GM12872 (cell line): ENCODE data around the gene RNF13.

Source experiments
- TF ChIP-seq, protein P1 (sequence below): IDR thresholded peaks from 3 replicates; pipeline ENCODE4 v1.5.1; 2011; ENCODE audit warnings: low read depth, mild to moderate bottlenecking, low read length, moderate library complexity; ENCODE audit not compliant: insufficient read depth

The RNF13 gene

DNA sequence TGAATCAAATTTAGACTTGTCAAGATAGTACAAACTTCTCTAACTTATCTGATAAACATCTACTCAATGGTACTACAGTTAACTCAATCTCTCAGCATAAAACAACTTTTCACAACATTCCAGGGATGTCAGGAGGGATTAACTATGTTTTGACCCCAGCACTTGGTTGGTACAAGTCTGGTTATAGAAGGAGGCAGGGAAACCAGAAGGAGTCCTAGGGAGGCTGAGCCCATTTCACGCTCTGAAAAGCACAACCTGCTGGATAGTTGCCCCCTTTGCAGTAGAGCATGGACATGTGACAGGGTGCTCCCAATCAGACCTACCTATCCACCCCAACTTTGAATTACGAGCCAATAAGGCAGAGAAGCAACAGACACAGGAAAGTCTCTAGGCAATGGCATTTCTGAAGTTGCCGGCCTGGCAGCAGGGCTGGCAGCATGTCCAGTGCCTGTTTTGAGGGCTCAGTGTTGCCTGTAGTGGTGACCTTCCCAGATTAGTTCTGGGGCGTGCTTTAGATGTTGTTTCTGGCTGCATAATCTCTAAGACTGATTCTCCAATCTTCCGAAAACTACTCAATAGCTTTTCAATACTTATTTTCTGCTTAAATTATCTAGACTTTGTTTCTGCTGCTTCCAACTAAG is 28.8 kb upstream of the RNF13 start:
- TF ChIP-seq, protein P1, sequence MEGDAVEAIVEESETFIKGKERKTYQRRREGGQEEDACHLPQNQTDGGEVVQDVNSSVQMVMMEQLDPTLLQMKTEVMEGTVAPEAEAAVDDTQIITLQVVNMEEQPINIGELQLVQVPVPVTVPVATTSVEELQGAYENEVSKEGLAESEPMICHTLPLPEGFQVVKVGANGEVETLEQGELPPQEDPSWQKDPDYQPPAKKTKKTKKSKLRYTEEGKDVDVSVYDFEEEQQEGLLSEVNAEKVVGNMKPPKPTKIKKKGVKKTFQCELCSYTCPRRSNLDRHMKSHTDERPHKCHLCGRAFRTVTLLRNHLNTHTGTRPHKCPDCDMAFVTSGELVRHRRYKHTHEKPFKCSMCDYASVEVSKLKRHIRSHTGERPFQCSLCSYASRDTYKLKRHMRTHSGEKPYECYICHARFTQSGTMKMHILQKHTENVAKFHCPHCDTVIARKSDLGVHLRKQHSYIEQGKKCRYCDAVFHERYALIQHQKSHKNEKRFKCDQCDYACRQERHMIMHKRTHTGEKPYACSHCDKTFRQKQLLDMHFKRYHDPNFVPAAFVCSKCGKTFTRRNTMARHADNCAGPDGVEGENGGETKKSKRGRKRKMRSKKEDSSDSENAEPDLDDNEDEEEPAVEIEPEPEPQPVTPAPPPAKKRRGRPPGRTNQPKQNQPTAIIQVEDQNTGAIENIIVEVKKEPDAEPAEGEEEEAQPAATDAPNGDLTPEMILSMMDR, result no peak

DNA sequence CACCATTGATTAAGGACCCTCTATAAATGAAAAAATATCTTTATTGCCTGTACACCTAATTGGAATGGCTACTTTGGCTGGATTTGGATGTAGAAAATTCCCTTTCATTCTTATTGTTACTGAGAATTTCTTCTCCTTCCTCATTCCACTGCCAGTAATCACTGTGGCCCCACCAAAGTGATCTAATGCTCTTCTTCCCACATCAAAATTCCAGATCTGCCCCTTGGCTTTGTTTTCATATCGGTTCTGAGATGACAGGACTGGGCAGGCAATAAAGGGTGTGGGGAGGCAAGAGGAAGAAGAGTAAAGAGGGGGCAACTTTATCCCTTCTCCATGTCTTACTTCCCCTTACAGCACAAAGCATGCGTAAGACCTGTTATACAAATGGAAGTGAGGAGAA is 22.7 kb upstream of the RNF13 start:
- TF ChIP-seq, protein P1, result no peak

DNA sequence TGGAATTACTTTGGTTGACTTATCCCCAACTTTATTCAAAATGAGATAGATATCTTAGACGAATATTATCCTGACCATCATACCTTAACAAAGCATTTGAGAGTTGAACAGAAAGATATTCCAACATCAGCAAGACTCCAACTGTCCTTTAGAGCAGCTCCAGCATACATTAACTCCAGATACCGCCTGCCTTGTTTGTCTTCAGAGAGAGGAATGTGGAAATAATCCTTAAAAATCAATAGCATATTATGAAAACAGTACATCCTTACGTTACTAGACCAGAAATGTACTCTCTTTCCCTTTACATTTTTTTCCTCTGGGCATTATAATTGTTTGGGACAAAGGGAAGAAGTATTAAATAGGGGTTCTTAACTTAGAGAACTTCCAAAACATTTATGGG is 22.3 kb upstream of the RNF13 start:
- TF ChIP-seq, protein P1, result no peak

DNA sequence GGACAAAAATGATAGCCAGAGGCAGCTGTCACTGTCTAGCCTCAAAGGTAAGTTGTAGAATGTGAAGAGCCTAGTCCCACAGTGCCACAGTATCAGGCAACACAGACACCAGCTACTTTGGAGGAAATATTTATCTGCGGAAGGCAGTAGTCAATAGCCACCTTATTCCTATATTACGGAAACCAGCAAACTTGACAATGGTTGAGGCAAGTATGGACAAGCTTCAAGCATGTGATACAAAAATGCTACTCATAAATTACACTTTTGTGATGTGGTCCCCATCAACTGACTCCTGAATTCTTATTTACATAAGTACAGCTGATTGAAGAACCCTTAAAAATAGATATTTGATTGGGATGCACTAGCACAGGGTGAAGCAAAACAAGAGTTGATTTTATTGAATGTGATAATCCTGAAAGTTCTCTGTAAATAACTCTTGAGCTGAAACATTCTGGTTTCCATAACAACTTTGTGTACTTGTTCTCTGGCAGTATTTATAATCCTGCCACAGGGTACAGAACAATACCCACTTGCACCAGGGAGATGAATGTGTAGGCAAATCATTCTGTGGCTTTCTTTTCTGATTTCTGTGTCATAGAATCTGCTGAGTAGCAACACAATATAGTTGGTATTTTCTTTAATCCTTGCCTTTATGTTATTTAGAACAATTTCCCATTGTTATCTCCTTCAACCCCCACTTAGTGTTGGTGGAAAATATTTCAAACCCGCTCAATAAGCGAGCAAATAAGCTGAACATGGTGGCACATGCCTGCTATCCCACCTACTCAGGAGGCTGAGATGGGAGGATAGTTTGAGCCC is 20.4 kb upstream of the RNF13 start, which contains the start of gene ANKUB1:
Gene ANKUB1, minus strand, starts transcription at position 103 of the 819 bp plus-strand sequence. CDS start 188 bp downstream, outside the sequence.
- TF ChIP-seq, protein P1, result no peak

DNA sequence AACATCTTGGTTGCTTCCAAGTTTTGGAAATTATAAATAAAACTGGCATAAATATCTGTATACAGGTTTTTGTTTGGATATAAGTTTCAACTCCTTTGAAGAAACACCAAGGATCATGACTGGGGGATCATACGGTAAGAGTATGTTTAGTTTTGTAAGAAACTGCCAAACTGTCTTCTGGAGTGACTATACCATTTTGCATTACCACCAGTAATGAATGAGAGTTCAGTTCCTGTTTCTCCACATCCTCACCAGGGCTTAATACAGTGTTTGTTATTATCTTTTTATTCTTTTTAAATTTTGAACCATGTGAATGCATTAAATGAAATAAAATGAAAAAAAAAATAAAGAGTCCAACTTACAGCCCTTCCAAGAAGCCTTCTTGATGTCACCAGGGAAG is 17.0 kb upstream of the RNF13 start:
- TF ChIP-seq, protein P1, result no peak

DNA sequence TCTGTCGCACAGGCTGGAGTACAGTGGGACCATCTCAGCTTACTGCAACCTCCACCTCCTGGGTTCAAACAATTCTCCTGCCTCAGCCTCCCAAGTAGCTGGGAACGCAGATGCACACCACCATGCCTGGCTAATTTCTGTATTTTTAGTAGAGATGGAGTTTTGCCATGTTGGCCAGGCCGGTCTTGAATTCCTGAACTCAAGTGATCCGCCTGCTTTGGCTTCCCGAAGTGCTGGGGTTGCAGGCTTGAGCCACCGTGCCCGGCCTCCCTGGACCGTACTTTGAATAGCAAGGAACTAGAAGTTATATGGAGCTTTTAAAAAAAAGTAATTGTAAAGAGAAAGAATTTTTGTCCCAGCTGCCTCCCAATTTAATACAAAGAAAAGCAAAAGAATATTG is 12.3 kb upstream of the RNF13 start:
- TF ChIP-seq, protein P1, result no peak

DNA sequence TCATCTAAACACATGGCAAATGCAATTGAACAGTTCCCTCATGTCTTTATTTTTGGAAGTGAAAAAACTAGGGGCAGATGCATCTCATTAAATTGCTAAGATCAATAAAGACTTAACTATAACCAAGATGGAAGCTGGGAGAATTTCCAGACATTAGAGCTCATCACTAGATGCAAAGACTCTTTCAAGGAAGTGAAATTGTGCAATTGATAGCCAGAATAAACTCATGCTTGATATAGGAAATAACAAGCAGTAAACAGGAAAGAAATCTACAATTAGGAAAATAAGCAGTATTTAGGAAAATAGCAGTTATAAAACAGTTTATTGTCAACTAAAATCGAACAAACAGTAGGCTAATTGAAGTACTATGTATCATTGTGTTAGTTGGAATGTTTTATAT is 11.8 kb upstream of the RNF13 start:
- TF ChIP-seq, protein P1, result no peak
